WTC11 (cell line): Measurements from ENCODE around the gene ZDHHC16. TPM values are rescaled to one million over a fixed set of nuclear protein-coding genes. Genes with fewer than 3 reads are reported as not detected.

ENCODE experiments used
- CBFB ChIP-seq: sonication (generic); formaldehyde crosslinking; IDR thresholded peaks from 2 replicates; pipeline ENCODE4 v1.8.1; 2022; ENCODE audit warnings: mild to moderate bottlenecking, low read depth, missing genetic modification reagents
- ELF4 ChIP-seq: sonication (generic); formaldehyde crosslinking; IDR thresholded peaks from 2 replicates; pipeline ENCODE4 v1.8.1; 2022; ENCODE audit warnings: low read depth, mild to moderate bottlenecking, moderate library complexity, missing genetic modification reagents
- EMX1 ChIP-seq: fragments of 250-450 bp; sonication (Bioruptor Pico); IDR thresholded peaks from 2 replicates; pipeline ENCODE4 v1.8.0; 2021; ENCODE audit warnings: mild to moderate bottlenecking
- ETV6 ChIP-seq: sonication (generic); formaldehyde crosslinking; IDR thresholded peaks from 2 replicates; pipeline ENCODE4 v1.8.1; 2022; ENCODE audit warnings: mild to moderate bottlenecking, missing genetic modification reagents
- FOXP1 ChIP-seq: sonication (generic); formaldehyde crosslinking; IDR thresholded peaks from 2 replicates; pipeline ENCODE4 v1.8.0; 2022; ENCODE audit warnings: missing genetic modification reagents, mild to moderate bottlenecking, moderate library complexity, borderline replicate concordance
- GABPB1 ChIP-seq: sonication (generic); formaldehyde crosslinking; IDR thresholded peaks from 2 replicates; pipeline ENCODE4 v1.8.1; 2023; ENCODE audit warnings: mild to moderate bottlenecking, missing genetic modification reagents
- GTF2I ChIP-seq: fragments of 250-450 bp; sonication (Bioruptor Pico); conservative IDR thresholded peaks from 2 replicates; pipeline ENCODE4 v1.4.0; 2021; ENCODE audit warnings: mild to moderate bottlenecking
- MYBL2 ChIP-seq: sonication (generic); formaldehyde crosslinking; IDR thresholded peaks from 2 replicates; pipeline ENCODE4 v1.8.1; 2023; ENCODE audit warnings: mild to moderate bottlenecking, moderate library complexity, missing genetic modification reagents
- NFE2L1 ChIP-seq: sonication (generic); formaldehyde crosslinking; IDR thresholded peaks from 2 replicates; pipeline ENCODE4 v1.8.1; 2023; ENCODE audit warnings: missing genetic modification reagents
- NR3C1 ChIP-seq: sonication (generic); formaldehyde crosslinking; conservative IDR thresholded peaks from 2 replicates; pipeline ENCODE4 v1.8.1; 2023; ENCODE audit warnings: low read depth, mild to moderate bottlenecking, missing genetic modification reagents
- RELA ChIP-seq: sonication (generic); formaldehyde crosslinking; IDR thresholded peaks from 2 replicates; pipeline ENCODE4 v1.8.1; 2022; ENCODE audit warnings: missing genetic modification reagents, mild to moderate bottlenecking, borderline replicate concordance
- TEAD1 ChIP-seq: sonication (generic); formaldehyde crosslinking; IDR thresholded peaks from 2 replicates; pipeline ENCODE4 v1.8.0; 2022; ENCODE audit warnings: mild to moderate bottlenecking, missing genetic modification reagents
- ZNF219 ChIP-seq: sonication (generic); formaldehyde crosslinking; IDR thresholded peaks from 2 replicates; pipeline ENCODE4 v1.8.0; 2023; ENCODE audit warnings: missing genetic modification reagents, mild to moderate bottlenecking, borderline replicate concordance
- ZNF317 ChIP-seq: sonication (generic); formaldehyde crosslinking; IDR thresholded peaks from 2 replicates; pipeline ENCODE4 v1.8.1; 2023; ENCODE audit warnings: low read depth, mild to moderate bottlenecking, moderate library complexity, missing genetic modification reagents, borderline replicate concordance
- ZNF396 ChIP-seq: fragments of 250-450 bp; sonication (Bioruptor Pico); IDR thresholded peaks from 2 replicates; pipeline ENCODE4 v1.8.0; 2021; ENCODE audit warnings: mild to moderate bottlenecking, moderate library complexity, borderline replicate concordance
- ZNF423 ChIP-seq: fragments of 250-450 bp; sonication (Bioruptor Pico); IDR thresholded peaks from 2 replicates; pipeline ENCODE4 v2.1.2; 2022; ENCODE audit warnings: mild to moderate bottlenecking, moderate library complexity
- total RNA-seq: library from RNA; stranded (reverse); gene quantifications from 3 replicates; pipeline ENCODE4 v1.2.3, GENCODE V29; 2021
- TF ChIP-seq, protein P1 (sequence below): sonication (generic); formaldehyde crosslinking; IDR thresholded peaks from 2 replicates; pipeline ENCODE4 v1.8.1; 2023; ENCODE audit warnings: mild to moderate bottlenecking, missing genetic modification reagents
- TF ChIP-seq, protein P2 (sequence below): sonication (generic); formaldehyde crosslinking; IDR thresholded peaks from 2 replicates; pipeline ENCODE4 v1.8.0; 2022; ENCODE audit warnings: mild to moderate bottlenecking, missing genetic modification reagents
- TF ChIP-seq, protein P3 (sequence below): fragments of 250-450 bp; sonication (Bioruptor Pico); IDR thresholded peaks from 2 replicates; pipeline ENCODE4 v1.9.0; 2021; ENCODE audit warnings: mild to moderate bottlenecking
- TF ChIP-seq, protein P4 (sequence below): sonication (generic); formaldehyde crosslinking; IDR thresholded peaks from 2 replicates; pipeline ENCODE4 v1.8.1; 2022; ENCODE audit warnings: mild to moderate bottlenecking, missing genetic modification reagents, moderate library complexity, borderline replicate concordance
- TF ChIP-seq, protein P5 (sequence below): sonication (generic); formaldehyde crosslinking; IDR thresholded peaks from 2 replicates; pipeline ENCODE4 v1.8.1; 2023; ENCODE audit warnings: mild to moderate bottlenecking, moderate library complexity, missing genetic modification reagents
- TF ChIP-seq, protein P6 (sequence below): fragments of 200-600 bp; IDR thresholded peaks from 2 replicates; pipeline ENCODE4 v1.8.0; 2022; ENCODE audit warnings: antibody characterized with exemption
- TF ChIP-seq, protein P7 (sequence below): sonication (generic); formaldehyde crosslinking; IDR thresholded peaks from 2 replicates; pipeline ENCODE4 v1.8.1; 2023; ENCODE audit warnings: mild to moderate bottlenecking, missing genetic modification reagents, moderate library complexity
- TF ChIP-seq, protein P8 (sequence below): sonication (generic); formaldehyde crosslinking; IDR thresholded peaks from 2 replicates; pipeline ENCODE4 v1.8.1; 2022; ENCODE audit warnings: low read depth, missing genetic modification reagents, borderline replicate concordance
- TF ChIP-seq, protein P9 (sequence below): sonication (generic); formaldehyde crosslinking; IDR thresholded peaks from 2 replicates; pipeline ENCODE4 v1.8.1; 2023; ENCODE audit warnings: mild to moderate bottlenecking, missing genetic modification reagents, moderate library complexity

ZDHHC16 gene
- total RNA-seq, 1 experiment from 2014 or later: 44.4 TPM

DNA sequence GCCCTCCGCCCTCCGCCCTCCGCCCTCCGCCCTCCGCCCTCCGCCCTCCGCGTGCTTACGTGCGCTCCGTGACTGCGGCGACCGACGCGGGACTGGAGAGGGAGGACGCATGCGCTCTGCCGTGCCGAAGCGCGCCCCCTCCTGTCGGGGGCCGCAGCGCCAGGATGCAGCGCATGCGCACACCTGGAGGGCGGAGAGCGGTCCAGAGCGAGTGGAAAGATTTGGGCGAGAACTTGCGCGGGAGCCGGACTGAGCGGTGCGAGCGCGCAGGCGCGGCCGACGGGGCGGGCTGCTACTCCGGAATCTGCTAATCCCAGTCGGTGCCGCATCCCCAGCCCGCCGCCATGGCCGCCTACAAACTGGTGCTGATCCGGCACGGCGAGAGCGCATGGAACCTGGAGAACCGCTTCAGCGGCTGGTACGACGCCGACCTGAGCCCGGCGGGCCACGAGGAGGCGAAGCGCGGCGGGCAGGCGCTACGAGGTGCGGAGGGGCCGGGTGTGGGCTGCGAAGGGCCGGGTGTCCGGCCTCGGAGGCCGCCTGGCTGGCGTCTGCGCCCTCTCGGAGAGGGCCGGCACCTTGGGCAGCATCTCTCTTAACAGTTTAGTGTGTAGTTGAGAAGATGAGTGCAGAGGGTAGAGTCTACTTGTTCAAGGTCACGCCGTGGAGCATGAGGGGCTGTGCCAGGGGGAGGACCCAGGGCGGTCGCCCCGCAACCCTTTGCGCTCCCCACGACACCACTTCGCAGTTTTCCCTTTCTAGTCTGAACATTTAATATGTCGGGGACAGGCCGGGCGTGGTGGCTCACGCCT, 19.8 kb upstream of the ZDHHC16 start, which contains the start of gene PGAM1 (continued):
- TF ChIP-seq, protein P1, sequence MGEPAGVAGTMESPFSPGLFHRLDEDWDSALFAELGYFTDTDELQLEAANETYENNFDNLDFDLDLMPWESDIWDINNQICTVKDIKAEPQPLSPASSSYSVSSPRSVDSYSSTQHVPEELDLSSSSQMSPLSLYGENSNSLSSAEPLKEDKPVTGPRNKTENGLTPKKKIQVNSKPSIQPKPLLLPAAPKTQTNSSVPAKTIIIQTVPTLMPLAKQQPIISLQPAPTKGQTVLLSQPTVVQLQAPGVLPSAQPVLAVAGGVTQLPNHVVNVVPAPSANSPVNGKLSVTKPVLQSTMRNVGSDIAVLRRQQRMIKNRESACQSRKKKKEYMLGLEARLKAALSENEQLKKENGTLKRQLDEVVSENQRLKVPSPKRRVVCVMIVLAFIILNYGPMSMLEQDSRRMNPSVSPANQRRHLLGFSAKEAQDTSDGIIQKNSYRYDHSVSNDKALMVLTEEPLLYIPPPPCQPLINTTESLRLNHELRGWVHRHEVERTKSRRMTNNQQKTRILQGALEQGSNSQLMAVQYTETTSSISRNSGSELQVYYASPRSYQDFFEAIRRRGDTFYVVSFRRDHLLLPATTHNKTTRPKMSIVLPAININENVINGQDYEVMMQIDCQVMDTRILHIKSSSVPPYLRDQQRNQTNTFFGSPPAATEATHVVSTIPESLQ: no peak
- TF ChIP-seq, protein P2, sequence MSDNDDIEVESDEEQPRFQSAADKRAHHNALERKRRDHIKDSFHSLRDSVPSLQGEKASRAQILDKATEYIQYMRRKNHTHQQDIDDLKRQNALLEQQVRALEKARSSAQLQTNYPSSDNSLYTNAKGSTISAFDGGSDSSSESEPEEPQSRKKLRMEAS: peak; percentile 86
- no peak for TF ChIP-seq ZNF219 (CRISPR knock-in tag)
- TF ChIP-seq, protein P3, sequence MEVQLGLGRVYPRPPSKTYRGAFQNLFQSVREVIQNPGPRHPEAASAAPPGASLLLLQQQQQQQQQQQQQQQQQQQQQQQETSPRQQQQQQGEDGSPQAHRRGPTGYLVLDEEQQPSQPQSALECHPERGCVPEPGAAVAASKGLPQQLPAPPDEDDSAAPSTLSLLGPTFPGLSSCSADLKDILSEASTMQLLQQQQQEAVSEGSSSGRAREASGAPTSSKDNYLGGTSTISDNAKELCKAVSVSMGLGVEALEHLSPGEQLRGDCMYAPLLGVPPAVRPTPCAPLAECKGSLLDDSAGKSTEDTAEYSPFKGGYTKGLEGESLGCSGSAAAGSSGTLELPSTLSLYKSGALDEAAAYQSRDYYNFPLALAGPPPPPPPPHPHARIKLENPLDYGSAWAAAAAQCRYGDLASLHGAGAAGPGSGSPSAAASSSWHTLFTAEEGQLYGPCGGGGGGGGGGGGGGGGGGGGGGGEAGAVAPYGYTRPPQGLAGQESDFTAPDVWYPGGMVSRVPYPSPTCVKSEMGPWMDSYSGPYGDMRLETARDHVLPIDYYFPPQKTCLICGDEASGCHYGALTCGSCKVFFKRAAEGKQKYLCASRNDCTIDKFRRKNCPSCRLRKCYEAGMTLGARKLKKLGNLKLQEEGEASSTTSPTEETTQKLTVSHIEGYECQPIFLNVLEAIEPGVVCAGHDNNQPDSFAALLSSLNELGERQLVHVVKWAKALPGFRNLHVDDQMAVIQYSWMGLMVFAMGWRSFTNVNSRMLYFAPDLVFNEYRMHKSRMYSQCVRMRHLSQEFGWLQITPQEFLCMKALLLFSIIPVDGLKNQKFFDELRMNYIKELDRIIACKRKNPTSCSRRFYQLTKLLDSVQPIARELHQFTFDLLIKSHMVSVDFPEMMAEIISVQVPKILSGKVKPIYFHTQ (CRISPR knock-in tag): no peak
- no peak for TF ChIP-seq GTF2I (CRISPR knock-in tag)
- TF ChIP-seq ZNF317 (CRISPR knock-in tag): no peak
- peak; percentile 75; the same call in 1 of the 2 replicates for TF ChIP-seq CBFB
- TF ChIP-seq FOXP1: no peak
- TF ChIP-seq ETV6: no peak
- TF ChIP-seq, protein P4, sequence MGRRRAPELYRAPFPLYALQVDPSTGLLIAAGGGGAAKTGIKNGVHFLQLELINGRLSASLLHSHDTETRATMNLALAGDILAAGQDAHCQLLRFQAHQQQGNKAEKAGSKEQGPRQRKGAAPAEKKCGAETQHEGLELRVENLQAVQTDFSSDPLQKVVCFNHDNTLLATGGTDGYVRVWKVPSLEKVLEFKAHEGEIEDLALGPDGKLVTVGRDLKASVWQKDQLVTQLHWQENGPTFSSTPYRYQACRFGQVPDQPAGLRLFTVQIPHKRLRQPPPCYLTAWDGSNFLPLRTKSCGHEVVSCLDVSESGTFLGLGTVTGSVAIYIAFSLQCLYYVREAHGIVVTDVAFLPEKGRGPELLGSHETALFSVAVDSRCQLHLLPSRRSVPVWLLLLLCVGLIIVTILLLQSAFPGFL: no peak
- TF ChIP-seq RELA (CRISPR knock-in tag): no peak
- TF ChIP-seq MYBL2 (CRISPR knock-in tag): no peak
- no peak for TF ChIP-seq NR3C1
- TF ChIP-seq, protein P5, sequence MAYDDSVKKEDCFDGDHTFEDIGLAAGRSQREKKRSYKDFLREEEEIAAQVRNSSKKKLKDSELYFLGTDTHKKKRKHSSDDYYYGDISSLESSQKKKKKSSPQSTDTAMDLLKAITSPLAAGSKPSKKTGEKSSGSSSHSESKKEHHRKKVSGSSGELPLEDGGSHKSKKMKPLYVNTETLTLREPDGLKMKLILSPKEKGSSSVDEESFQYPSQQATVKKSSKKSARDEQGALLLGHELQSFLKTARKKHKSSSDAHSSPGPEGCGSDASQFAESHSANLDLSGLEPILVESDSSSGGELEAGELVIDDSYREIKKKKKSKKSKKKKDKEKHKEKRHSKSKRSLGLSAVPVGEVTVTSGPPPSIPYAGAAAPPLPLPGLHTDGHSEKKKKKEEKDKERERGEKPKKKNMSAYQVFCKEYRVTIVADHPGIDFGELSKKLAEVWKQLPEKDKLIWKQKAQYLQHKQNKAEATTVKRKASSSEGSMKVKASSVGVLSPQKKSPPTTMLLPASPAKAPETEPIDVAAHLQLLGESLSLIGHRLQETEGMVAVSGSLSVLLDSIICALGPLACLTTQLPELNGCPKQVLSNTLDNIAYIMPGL: no peak
- no peak for TF ChIP-seq ELF4 (CRISPR knock-in tag)
- no peak for TF ChIP-seq ZNF396 (CRISPR knock-in tag)
- TF ChIP-seq, protein P6, sequence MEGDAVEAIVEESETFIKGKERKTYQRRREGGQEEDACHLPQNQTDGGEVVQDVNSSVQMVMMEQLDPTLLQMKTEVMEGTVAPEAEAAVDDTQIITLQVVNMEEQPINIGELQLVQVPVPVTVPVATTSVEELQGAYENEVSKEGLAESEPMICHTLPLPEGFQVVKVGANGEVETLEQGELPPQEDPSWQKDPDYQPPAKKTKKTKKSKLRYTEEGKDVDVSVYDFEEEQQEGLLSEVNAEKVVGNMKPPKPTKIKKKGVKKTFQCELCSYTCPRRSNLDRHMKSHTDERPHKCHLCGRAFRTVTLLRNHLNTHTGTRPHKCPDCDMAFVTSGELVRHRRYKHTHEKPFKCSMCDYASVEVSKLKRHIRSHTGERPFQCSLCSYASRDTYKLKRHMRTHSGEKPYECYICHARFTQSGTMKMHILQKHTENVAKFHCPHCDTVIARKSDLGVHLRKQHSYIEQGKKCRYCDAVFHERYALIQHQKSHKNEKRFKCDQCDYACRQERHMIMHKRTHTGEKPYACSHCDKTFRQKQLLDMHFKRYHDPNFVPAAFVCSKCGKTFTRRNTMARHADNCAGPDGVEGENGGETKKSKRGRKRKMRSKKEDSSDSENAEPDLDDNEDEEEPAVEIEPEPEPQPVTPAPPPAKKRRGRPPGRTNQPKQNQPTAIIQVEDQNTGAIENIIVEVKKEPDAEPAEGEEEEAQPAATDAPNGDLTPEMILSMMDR: 0 out of 2 replicates have a peak, but pooled peaks have one; percentile 21
- no peak for TF ChIP-seq GABPB1 (CRISPR knock-in tag)
- TF ChIP-seq, protein P7, sequence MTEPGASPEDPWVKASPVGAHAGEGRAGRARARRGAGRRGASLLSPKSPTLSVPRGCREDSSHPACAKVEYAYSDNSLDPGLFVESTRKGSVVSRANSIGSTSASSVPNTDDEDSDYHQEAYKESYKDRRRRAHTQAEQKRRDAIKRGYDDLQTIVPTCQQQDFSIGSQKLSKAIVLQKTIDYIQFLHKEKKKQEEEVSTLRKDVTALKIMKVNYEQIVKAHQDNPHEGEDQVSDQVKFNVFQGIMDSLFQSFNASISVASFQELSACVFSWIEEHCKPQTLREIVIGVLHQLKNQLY (CRISPR knock-in tag): no peak
- TF ChIP-seq NFE2L1 (CRISPR knock-in tag): 0 out of 2 replicates have a peak, but pooled peaks have one; percentile 29
- TF ChIP-seq, protein P8, sequence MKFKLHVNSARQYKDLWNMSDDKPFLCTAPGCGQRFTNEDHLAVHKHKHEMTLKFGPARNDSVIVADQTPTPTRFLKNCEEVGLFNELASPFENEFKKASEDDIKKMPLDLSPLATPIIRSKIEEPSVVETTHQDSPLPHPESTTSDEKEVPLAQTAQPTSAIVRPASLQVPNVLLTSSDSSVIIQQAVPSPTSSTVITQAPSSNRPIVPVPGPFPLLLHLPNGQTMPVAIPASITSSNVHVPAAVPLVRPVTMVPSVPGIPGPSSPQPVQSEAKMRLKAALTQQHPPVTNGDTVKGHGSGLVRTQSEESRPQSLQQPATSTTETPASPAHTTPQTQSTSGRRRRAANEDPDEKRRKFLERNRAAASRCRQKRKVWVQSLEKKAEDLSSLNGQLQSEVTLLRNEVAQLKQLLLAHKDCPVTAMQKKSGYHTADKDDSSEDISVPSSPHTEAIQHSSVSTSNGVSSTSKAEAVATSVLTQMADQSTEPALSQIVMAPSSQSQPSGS (CRISPR knock-in tag): no peak
- no peak for TF ChIP-seq ZNF423 (CRISPR knock-in tag)
- no peak for TF ChIP-seq EMX1
- peak; percentile 23; the same call in 1 of the 2 replicates for TF ChIP-seq TEAD1 (CRISPR knock-in tag)
- TF ChIP-seq, protein P9, sequence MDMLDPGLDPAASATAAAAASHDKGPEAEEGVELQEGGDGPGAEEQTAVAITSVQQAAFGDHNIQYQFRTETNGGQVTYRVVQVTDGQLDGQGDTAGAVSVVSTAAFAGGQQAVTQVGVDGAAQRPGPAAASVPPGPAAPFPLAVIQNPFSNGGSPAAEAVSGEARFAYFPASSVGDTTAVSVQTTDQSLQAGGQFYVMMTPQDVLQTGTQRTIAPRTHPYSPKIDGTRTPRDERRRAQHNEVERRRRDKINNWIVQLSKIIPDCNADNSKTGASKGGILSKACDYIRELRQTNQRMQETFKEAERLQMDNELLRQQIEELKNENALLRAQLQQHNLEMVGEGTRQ (CRISPR knock-in tag): peak; percentile 25; the same call in 1 of the 2 replicates
